Activated CD4-positive, alpha-beta memory T cell treated with anti-CD3 and anti-CD28 coated beads, Interleukin-2, amount 10 ng/mL, durations not matched to agents 7 days and 5 days (primary cell): Measurements from ENCODE around the gene MYO19. TPM values are rescaled to one million over a fixed set of nuclear protein-coding genes. Genes with fewer than 3 reads are reported as not detected.

Experiments
- total RNA-seq, 2 experiments: library from RNA; stranded (reverse); gene quantifications; one replicate each; pipeline ENCODE4 v1.2.3, GENCODE V29; 2021

Gene MYO19
- total RNA-seq, 2 experiments from 2014 or later = 87.2 to 92.2 TPM

Other genes with a start within 250 kb of the MYO19 start
- gene TBC1D3G, start 211.0 kb downstream of the MYO19 start, total RNA-seq = not detected
- gene TBC1D3H, start 146.4 kb downstream of the MYO19 start, total RNA-seq = not detected
- 10 to 100 TPM; 38.1 to 38.9 TPM for gene ZNHIT3, start 48.2 kb downstream of the MYO19 start, total RNA-seq
- gene PIGW, start 119 bp upstream of the MYO19 start, total RNA-seq = 1 to 10 TPM; 6.4 to 6.9 TPM
- gene GGNBP2, start 10.1 kb upstream of the MYO19 start, total RNA-seq = 100 to 1,000 TPM in 1 of 2 experiments, 10 to 100 TPM in 1; 94.0 to 106 TPM
- 1 to 10 TPM; 3.7 to 3.8 TPM for gene DHRS11, start 57.0 kb upstream of the MYO19 start, total RNA-seq
- 1 to 10 TPM; 7.3 to 8.4 TPM for gene MRM1, start 66.7 kb upstream of the MYO19 start, total RNA-seq